ENCODE measurements around the gene TAF10.
A peak's percentile ranks its signal among the peaks of the same experiment; 100 is the strongest.

The TAF10 gene

DNA sequence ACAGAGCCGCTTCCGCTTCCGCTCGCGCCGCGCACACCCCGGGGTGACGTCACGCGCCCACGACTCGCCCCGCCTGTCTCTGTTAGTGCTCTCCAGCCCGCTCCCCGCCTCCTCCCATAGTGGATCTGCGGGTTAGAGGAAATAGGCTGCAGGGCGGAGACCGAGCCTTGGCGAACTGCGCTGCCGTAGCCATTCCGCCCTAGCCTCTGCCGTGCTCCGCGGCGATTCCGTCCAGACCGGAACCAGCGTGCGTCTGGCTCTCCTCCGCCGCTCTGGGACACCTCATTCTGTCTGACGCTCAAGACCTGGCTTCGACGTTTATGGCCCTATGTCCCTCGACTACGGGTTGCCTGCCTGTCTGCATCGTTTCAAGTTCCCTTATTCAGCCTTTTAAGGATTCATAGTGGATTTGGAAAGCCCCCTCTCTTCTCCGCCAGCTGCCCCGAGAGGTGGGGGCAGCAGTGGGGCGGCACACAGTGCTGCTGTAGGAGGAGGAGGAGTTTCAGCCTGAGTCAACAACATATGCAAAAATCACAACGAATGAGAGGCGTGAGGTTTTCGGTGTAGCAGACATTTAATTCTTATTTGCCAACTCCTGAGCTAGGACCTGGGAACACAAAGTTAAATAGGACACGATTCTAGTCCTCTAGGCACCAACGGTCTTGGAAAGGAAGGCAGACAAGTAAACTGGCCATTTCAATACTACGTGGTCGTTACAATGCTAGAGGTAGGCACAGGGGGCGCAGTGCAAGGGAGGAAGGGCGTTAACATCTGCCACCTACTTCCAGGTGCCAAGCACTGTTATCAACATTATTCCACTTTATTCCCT lies at the start of gene TAF10:
TAF10 (minus strand) TSS at position 4 of the 829 bp plus-strand sequence. CDS start 27 bp downstream, outside the sequence.
- peak; percentile 89 for DNase-seq

DNA sequence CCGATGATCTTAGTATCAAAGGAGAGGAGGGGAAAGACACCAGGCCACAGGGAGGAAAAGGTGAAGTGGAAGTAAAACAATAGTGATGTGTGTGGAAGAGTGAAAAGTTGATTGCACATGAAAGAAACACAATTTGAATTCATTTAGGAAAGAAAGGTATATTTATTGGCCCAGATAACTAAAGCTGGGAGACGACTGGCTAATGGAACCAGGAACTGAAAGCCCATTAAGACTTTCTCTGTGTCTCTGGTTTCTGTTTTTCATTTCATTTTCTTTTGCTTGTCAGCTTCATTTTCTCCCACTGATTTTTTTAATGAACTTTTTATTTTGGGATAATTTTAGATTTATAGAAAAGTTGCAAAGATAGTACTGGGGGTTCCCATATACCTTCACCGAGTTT lies 48.7 kb upstream of the TAF10 start:
- no peak for DNase-seq

DNA sequence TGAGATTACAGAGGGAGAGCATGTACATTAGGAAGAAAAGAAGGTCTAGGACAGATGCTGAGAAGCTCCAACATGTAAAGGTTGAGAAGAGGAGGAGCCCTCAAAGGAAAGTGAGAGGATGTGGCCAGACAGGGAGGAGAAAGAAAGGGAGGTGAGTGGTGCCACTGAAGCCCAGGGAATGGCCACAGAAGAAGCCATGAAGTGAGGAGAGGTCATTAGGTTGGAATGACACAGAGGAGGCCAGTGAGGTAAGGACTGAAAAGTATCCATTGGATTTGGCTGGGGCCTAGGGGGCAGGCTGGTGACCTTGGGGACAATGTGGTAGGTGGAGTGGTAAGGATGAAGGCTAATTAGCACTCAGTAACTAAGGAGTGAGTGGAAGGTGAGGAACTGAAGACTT lies 46.6 kb upstream of the TAF10 start:
- no peak for DNase-seq

DNA sequence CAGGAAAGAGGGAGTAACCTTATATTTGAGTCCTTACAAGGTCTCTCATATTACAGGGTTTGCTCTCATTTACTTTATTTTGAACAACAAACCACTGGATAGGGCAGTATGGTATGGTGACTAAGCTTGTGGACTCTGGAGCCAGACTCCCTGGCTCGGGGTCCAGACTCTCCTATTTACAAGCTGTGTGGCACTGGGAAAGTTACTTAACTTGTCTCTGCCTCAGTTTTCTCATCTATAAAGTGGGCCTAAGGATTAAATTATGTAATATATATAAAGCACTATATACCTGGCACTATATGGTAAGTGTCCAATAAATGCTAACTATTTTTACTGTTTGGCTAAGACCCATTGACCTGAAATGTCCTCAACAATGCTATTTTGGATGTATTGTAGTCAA lies 45.3 kb upstream of the TAF10 start:
- DNase-seq, result no peak

DNA sequence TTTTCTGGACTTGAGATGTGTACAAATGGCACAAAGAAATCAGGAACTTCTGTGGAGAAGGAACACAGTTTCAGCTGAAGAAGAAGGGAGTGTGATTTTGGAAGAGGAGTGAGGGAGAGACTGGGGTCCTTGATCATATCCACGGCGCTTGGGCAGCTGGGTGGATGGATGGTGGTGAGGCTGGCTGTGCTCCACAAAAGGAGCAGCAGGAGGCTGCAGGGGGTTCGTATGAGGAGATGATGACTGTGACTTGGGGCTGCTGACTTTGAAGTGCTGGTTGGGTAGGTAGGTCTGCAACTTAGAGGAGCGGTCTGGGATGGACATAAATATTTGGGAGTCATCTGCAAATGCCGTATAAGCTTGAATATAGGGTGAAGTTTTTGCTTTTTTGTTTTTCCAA lies 44.9 kb upstream of the TAF10 start:
- no peak for DNase-seq

DNA sequence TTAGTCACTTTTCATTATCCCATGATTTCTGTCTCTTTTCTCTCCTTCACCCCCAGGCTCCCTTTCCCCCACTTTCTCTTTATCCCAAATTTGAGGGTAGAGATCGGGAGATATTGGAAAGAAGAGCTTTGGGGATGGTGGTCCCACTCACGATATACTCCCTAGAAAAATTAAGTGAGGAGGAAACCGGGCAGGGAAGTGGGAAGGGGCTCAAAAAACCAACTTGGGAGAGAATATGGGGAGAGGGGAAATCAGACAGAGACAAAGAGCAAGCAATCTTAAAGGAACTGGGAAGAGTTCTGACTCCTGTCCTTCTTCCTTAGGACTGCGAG lies 44.5 kb upstream of the TAF10 start:
- DNase-seq, result no peak

DNA sequence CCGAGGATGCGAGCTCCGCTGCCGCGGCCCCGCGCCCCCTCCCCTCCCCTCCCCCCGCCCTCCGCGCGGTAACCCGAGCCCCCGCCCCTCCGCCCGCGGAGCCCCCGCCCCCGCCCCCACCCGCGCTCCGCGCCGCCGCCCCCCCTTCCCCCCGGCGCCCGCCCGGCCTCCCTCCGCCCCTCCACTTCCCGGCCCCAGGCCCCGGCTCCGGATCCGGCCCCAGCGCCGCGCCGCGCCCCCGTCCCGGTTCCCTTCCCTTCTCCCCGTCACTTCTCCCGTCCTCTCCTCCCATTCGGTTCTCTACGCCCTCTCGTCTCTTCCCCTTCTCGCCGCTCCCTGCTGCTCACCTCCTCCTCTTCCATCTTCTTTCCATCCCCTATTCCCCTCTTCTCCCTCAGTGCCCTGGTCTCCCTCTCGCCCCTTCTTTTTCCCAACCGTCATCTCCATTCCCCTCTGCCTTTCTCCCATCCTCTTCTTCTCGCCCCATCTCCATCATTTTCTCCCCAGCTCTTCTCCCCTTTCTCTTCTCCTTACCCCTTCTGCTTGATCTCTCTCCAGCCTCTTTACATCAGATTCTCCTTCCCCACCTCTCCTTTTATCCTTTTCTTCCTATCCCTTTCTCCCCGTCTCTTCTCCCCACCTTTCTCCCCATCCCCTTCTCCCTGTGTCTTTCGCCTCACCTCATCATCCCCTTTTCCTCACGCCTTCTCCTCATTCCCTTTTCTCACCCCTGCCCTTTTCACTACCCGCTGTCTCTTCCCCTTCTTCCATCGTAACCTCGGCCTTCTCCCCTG lies 44.0 kb upstream of the TAF10 start, which contains the start of gene DCHS1:
DCHS1 (minus strand) TSS at position 20 of the 794 bp plus-strand sequence. CDS start 14,196 bp downstream, outside the sequence.
- peak; percentile 27 for DNase-seq

DNA sequence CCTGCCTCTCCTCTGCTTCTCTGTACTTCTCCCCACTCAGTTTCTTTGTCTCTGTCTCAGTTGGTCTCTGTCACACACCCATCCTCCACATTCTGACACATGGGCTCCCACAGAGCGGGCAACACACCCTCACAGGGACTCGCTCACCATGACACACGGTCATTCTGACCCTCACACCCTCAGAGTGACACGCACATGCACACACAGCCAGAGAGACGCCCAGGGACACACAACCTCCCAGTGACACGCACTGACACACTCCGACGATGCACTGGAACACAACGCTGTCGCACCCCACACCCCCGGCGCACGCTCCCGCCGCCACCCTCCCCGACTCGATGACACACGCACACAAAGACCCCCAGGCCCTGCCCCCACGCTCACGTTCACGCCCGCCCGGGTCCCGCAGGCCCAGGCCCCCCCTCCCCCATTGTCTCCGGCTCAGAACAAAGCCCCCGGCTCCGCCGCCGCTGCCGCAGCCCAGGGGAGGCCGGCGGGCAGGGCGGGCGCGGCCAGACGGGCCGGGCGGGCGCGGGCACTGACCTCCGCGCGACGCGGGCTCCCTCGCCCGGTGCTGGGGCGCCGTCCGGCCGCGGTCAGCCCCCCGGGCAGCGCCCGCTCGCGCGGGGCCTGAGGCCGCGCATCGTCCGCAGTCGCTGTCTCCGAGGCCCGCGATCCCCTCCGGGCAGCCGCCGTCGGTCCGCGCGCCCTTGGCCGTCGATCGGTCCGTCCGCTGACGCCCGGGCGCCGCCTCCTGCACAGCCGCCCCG lies 43.2 kb upstream of the TAF10 start:
- peak; percentile 36 for DNase-seq

DNA sequence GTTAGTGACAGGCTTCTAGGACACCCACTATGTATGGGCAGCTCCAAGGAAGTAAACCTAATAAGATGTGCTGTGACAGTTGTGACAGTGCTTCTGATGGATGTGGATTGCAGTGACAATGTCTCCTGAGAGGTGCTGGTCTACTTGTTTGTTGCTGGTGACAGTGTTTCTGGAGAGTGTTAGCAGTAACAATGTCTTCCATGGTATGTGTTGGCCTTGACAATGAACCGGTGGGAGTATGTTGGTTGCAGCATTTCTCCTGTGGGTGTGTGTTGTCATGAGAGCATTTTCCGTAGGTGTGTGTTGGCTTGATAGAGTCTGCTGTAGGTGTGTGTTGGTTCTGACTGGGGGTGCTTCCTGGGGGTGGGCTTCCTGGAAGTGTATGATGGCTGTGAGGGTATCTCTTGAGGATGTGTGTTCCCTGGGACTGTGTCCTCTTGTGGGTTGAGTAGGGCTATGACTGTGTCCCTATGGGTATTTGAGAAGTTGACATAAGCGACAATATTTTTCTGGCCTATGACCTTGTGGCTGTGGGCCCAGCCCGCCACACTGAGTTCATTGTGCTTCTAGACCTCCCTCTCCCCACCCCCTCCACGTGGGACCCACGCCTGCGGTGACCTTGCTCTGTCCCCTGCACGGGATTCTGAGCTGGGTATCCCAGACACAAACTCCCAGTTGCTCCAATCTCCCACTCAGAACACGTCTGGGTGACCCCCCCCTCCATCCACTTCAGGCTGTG lies 42.4 kb upstream of the TAF10 start:
- DNase-seq, result no peak

DNA sequence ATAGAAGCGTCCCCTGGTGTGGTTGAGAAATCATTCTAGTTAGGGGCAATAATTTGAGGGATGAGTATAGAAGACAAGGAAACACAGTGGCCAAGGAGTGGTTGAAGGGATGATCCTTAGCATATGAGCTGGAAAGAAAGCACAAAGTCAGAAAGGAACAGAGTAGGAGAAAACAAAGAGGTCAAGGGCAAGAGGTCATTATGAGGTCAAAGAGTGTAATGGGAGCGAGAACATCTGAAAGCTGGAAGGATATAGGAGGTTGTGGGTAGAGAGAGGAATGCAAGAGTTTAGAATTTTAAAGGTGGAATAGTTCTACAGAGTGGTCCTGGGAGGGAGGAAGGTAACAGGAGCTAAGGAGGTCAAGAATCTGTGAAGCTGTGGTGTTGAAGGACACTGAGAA lies 41.6 kb upstream of the TAF10 start:
- no peak for DNase-seq

DNA sequence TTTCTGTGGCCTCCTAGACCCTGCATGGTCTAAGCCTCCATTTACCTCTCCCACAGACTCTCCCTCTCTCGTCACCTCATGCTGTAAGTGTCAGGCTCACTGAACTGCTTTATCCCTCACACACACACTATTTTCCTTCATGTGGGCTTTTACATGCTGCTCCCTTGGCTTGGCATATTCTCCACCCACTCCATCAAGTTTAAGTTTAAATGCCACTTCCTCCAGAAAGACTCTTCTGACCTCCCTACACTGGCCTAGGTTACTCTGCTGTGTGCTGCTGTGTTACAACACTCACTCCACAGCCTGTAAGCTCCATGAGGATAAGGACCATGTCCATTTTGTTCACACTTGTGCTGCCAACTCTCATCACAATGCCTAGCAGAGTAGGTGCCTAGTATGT lies 41.1 kb upstream of the TAF10 start:
- no peak for DNase-seq

DNA sequence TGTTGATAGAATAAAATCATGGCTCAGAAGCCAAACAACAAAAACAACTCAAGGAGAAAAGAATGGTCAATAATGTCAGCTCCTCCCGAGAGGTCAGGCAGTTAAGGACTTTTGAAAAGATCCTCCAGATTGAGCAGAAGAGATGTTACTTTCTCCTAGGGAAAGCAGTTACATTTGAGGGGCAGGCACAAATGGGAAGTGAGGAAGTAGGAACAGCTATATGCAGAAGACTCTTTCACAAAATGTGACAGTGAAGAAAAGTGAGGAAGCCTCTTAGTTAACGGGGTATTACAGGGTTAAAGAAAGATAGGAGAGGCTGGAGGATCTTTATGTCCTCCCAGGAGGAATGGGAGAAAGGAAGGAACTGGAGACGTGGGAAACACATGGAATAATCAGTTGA lies 40.2 kb upstream of the TAF10 start:
- no peak for DNase-seq

DNA sequence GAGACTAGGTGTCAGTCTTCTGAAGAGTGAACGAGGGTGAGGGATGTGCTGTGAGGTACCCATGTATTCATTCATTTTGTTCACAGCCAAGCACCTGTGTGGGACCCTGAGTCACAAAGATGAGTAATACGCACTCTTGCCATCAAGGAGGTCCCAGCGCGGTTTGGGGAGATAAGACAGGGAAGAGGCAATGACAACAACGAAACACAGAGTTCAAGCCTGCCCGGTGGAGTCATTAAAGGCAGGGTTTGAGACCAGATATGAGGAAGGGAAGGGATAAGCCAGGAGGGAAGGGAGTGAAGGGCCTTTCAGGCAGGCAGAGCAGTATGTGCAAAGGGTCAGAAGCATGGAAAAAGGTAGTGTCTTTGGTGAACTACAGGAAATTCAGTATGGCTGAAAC lies 39.0 kb upstream of the TAF10 start:
- DNase-seq, result no peak

DNA sequence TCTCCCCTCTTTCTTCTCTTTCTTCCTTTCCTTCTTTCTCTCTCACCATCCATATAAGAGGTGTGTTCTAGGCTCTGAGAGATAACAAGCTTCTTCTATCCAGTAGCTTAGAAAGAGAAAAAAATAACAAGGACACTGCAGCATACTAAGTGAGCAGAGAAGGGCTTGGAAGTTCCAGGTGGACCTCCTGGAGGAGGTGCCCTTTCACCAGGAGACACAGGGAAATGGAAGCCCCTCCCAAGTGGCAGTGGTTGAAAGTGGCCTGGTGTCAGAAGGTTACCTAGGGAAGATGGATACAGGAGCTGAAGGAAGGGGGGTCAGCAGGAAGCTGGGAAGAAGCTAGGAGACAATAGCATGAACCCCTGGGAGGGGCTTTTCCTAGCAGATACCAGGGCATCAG lies 38.1 kb upstream of the TAF10 start:
- no peak for DNase-seq

DNA sequence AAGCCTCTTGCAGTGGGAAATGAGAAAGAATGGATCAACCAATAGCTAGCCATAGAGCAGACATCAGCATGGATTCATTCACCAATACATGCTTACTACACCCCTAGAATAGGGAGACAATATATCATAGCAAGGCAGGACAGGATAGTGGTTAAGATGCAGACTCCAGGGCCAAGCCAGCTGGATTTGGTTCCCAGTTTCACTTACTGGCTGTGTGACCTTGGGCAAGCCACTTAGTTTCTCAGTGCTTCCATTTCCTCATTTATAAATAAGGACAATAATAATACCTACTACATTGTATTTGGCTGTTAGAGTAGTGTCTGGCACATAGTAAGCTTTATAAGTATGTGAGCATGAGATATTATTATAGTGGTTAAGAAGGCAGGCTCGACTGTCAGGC lies 36.5 kb upstream of the TAF10 start:
- DNase-seq, result no peak

DNA sequence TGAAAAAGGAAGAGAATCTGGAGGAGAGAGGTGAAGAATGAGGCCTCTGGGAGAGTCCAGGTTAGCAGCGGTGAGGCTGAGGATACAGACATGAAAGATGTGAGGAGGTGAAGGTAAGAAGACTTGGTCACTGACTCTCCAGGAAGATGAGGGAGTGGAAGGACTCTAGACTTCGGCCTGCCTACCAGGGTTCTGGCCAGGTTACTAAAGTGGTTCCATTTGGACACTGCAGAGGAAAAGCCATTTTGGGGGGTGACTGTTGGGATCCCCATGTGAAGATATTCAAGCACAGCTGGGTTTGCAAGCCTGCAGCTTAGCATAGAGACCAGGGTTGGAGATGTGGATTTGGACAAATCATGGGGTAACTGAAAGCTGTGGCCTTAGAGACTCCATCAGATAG lies 35.8 kb upstream of the TAF10 start:
- no peak for DNase-seq

DNA sequence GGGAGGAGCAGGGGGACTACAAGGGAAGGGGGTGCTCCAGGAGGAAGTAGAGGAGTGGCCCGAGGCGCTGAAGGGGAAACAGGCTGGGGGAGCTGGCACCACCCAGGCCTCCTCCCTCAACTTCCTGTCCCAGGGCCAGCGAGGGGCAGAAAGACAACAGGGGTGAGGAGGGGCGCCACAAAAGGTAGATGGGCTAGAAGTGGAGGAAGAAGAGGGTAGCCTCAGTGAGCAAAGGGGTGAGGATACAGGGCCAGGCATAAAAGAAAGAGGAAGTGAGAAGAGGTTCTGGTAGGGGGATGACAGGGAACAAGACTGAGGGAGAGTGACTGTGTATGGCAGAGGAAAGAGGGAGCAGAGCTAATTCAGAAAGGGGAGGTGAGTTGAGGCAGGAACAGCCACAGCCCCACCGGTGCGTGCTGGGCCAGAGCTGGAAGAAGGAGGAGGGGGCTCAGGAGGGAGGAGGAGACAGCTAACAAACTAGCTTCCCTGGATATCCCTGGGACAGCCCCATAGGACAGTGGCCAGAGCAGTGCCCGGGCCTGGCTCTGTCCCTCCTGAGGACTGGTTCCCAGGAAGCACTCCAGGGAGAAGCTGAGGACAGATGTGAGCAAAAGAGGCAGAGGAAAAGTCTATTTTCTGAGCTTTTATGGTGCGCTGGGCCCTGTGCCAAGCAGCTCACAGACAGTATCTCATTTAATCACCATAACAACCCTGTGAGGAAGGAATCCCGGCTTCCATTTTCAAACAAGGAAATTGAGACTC lies 35.1 kb upstream of the TAF10 start:
- DNase-seq, result no peak

DNA sequence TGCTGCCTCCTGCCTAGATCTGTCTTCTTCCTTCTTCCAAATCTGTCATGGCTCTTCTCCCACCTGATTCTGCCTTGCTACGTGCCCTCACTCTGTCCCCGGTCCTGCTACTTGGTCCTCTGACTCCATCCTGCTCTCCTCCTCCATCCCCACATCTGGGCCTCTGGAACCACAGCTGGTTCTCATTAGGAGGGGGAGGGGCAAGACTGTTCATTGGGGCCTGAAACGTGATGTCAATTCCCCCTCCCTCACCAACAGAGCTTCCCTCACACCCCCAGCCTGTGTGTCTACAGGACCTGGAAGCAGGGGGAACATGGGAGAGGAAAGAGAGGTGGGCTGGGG lies 34.5 kb upstream of the TAF10 start:
- no peak for DNase-seq

DNA sequence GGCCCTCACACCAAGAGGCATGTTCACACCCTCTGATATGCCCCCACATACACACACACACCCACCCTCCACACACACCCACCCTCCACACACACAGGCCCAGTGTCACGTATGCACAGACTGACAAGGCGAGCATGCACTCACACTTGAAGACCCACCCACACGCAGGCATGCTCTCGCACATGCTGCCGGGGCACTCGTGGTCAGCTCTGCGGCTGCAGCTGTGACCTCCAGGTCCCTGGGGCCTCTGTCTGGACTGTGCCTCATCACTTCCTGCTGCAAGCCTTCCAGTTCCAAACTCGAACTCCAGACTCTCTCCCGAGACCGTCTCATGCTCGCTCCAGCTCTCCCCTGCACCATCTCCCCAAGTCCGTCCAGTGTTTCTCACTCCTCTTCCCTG lies 34.1 kb upstream of the TAF10 start:
- DNase-seq, result no peak

DNA sequence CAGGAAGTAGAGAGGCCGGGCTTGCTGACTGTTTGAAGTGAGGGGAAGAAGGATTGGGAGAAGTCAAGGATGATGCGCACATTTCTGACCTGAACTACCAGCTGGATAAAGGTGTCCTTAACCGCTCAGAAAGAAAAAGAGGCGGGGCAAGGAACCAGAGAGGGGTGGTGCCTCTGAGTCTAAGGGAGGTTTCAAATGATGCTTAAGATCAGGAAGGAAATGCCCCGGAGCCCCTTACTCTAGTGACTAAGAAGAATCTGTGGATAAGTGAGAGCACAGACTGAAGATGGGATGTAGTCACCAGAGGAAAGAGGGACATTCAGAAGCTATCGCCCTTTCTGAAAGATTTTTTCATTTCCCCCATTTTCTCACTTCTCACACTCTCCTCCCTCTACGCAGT lies 30.9 kb upstream of the TAF10 start:
- DNase-seq, result no peak

DNA sequence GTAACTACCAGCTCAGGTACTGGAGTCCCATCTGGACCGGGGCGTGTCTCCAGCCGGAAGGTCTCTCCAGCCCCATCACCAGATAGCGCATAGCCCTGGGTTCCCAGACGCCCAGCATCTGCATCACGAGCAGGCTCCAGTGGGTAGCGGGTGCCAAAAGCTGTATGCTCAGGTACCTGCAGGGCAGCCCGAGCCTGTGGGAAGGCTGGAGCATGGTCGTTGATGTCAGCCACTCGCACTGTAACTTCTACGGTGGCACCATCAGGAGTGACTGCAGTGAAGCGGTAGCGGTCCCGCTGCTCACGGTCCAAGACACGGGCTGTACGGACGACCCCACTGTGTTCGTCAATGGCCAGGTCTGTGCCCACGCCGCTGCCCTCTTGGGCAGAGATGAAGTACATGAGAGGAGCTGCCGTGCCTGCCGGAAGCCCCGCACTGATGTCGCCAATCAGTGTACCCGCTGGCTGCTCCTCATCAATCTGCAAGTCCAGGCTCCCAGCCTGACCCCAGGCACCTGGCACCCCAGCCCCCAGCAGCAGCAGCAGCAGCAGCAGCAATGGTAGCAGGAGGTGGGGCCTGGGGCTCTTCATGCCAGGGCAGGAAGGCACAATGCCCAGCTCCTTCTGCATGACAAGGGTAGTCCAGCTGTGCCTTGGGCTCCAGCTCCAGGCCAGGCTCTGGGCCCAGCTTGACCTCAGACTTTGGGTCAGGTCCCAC lies 29.1 kb upstream of the TAF10 start:
- no peak for DNase-seq

Data from stimulated activated naive CD4-positive, alpha-beta T cell treated with Interleukin-2 at 50 U/mL for 16 hours (primary cell).